K562 (cell line): Measurements from ENCODE around the gene LHX3. TPM values are rescaled to one million over a fixed set of nuclear protein-coding genes. Genes with fewer than 3 reads are reported as not detected.

Experiments
- BCL6 ChIP-seq: fragments of 250-450 bp; sonication (Bioruptor Pico); IDR thresholded peaks from 2 replicates; pipeline ENCODE4 v1.4.0; 2020
- BRF2 ChIP-seq: IDR thresholded peaks from 3 replicates; pipeline ENCODE4 v1.6.1; 2011; ENCODE audit warnings: borderline replicate concordance, mild to moderate bottlenecking; ENCODE audit not compliant: insufficient read length, insufficient read depth
- GATAD2B ChIP-seq: fragments of 450-650 bp; IDR thresholded peaks from 2 replicates; pipeline ENCODE4 v1.6.1; 2017; ENCODE audit warnings: mild to moderate bottlenecking, borderline replicate concordance
- HDAC6 ChIP-seq: IDR thresholded peaks from 2 replicates; pipeline ENCODE4 v1.6.1; 2012; ENCODE audit warnings: low read depth, mild to moderate bottlenecking, control low read depth, inconsistent platforms, low read length, moderate library complexity
- HDAC8 ChIP-seq: fragments of 450-650 bp; IDR thresholded peaks from 2 replicates; pipeline ENCODE4 v1.6.1; 2016; ENCODE audit warnings: mild to moderate bottlenecking, missing genetic modification characterization, moderate library complexity, missing compliant biosample characterization
- MLLT1 ChIP-seq, 2 experiments: fragments of 450-650 bp; IDR thresholded peaks; 2 replicates each; pipeline ENCODE4 v1.6.1; 2016
- MYC ChIP-seq, 2 experiments: fragments of 250-450 bp in 1 of 2; sonication (Bioruptor Pico) in 1 of 2; IDR thresholded peaks; 2 replicates each; pipeline versions ENCODE4 v1.5.1 to v1.6.1; 2012 to 2021; ENCODE audit warnings: low read depth in 2 of 2, borderline replicate concordance in 1 of 2, improper control_type of control experiment in 1 of 2, low read length in 1 of 2, mild to moderate bottlenecking in 1 of 2, moderate library complexity in 1 of 2
- NFE2L1 ChIP-seq: fragments of 450-650 bp; IDR thresholded peaks from 2 replicates; pipeline ENCODE4 v1.6.1; 2016; ENCODE audit warnings: missing genetic modification characterization, low read depth, mild to moderate bottlenecking, missing compliant biosample characterization, moderate library complexity, borderline replicate concordance
- NRF1 ChIP-seq, 2 experiments: fragments of 450-650 bp; IDR thresholded peaks in 1 of 2; conservative IDR thresholded peaks in 1 of 2; 2 replicates each; pipeline ENCODE4 v1.6.1; 2014; ENCODE audit warnings: mild to moderate bottlenecking in 2 of 2
- SPI1 ChIP-seq: IDR thresholded peaks from 2 replicates; pipeline ENCODE4 v1.6.1; 2011; ENCODE audit warnings: low read depth, low read length, control low read depth, borderline replicate concordance
- TAF1 ChIP-seq: IDR thresholded peaks from 2 replicates; pipeline ENCODE4 v1.6.1; 2011; ENCODE audit warnings: mild to moderate bottlenecking, low read length, moderate library complexity; ENCODE audit not compliant: insufficient read depth, control insufficient read depth, severe bottlenecking; ENCODE audit errors: extremely low read depth
- USF2 ChIP-seq: sonication (generic); formaldehyde crosslinking; IDR thresholded peaks from 2 replicates; pipeline ENCODE4 v1.5.0; 2020; ENCODE audit warnings: missing genetic modification reagents
- ZNF318 ChIP-seq, 2 experiments: fragments of 450-650 bp; IDR thresholded peaks; 2 replicates each; pipeline ENCODE4 v1.6.1; 2016; ENCODE audit warnings: mild to moderate bottlenecking in 2 of 2, borderline replicate concordance in 1 of 2, low read depth in 1 of 2, moderate library complexity in 1 of 2
- polyA plus RNA-seq, 8 experiments: library from polyadenylated mRNA; depleted of rRNA in 4 of 8; stranded (reverse) in 5 of 8; unstranded in 3 of 8; fragments of >200 nt; fragmentation: Nextera tagmentation in 2 of 8; fragmentation: Illumina TruSeq in 1 of 8; extraction: Ambion mirVana in 2 of 8; extraction: Trizol in 1 of 8; gene quantifications; 2 replicates each; pipeline versions ENCODE4 v1.2.1 to v1.2.3, GENCODE V29; 2011 to 2014; ENCODE audit warnings: inconsistent platforms in 1 of 8, missing spikeins in 1 of 8
- total RNA-seq, 7 experiments: library from RNA; depleted of rRNA in 6 of 7; stranded (reverse); fragments of >200 nt in 6 of 7; fragmentation: Illumina TruSeq in 2 of 7; extraction: Trizol in 2 of 7; gene quantifications; 2 replicates each; pipeline versions ENCODE4 v1.2.1 to v1.2.3, GENCODE V29; 2011 to 2021; ENCODE audit warnings: low replicate concordance in 1 of 7

LHX3 gene
- total and polyA plus RNA-seq, 9 of the 15 experiments (the other 6 are each of a cell fraction or from before 2014, with no cell fraction given) = 0.09 TPM; not detected in 8

GRCh38 chr9:136191099-136191959 lies 13.6 kb downstream of the LHX3 start (continued):
- TF ChIP-seq ZNF318 (IDR thresholded peaks at IDR 0.05; ENCODE audit: borderline replicate concordance in 1 of 2, low read depth in 1 of 2) = no peak
- no peak for TF ChIP-seq NFE2L1 (tag)
- peak in 1 of 2 experiments; percentile 21; a peak in 1 of 4 replicates for TF ChIP-seq NRF1 (conservative IDR thresholded peaks at IDR 0.05 in 1 of 2, IDR thresholded peaks at IDR 0.05 in 1 of 2)
- TF ChIP-seq USF2 (CRISPR knock-in tag) = no peak
- TF ChIP-seq HDAC6 = no peak
- no peak for TF ChIP-seq MLLT1 (IDR thresholded peaks at IDR 0.05)
- no peak for TF ChIP-seq TAF1
- TF ChIP-seq BRF2 = no peak
- no peak for TF ChIP-seq BCL6
- no peak for TF ChIP-seq GATAD2B
- 0 out of 2 replicates have a peak, but pooled peaks have one; percentile 4 for TF ChIP-seq MYC (IDR thresholded peaks at IDR 0.05; ENCODE audit: low read depth, low read length)
- no peak for TF ChIP-seq MYC (CRISPR knock-in tag; IDR thresholded peaks at IDR 0.05; ENCODE audit: borderline replicate concordance, low read depth)
- peak; percentile 70; the same call in 1 of the 2 replicates for TF ChIP-seq HDAC8 (tag)
- no peak for TF ChIP-seq SPI1
